Stomach (tissue), 4 donors: ENCODE data around the gene FNDC10.

ENCODE experiments used
- EP300 ChIP-seq: sonication (generic); formaldehyde crosslinking; IDR thresholded peaks from one replicate; pipeline ENCODE4 v1.6.1; 2017; ENCODE audit warnings: antibody characterized with exemption
- POLR2A ChIP-seq, 4 donors: fragments of 450-650 bp; IDR thresholded peaks; one replicate each; pipeline ENCODE4 v1.6.1; 2016; ENCODE audit warnings: antibody characterized with exemption in 4 of 4, control low read depth in 2 of 4, mild to moderate bottlenecking in 1 of 4, moderate library complexity in 1 of 4
- TF ChIP-seq, protein P1 (sequence below), 7 experiments: fragments of 450-650 bp in 4 of 7; fragments of 200-600 bp in 3 of 7; sonication (generic) in 3 of 7; IDR thresholded peaks; one replicate each; pipeline ENCODE4 v1.5.1; 2016 to 2019; ENCODE audit warnings: antibody characterized with exemption in 7 of 7, control low read depth in 2 of 7, mild to moderate bottlenecking in 1 of 7

DNA sequence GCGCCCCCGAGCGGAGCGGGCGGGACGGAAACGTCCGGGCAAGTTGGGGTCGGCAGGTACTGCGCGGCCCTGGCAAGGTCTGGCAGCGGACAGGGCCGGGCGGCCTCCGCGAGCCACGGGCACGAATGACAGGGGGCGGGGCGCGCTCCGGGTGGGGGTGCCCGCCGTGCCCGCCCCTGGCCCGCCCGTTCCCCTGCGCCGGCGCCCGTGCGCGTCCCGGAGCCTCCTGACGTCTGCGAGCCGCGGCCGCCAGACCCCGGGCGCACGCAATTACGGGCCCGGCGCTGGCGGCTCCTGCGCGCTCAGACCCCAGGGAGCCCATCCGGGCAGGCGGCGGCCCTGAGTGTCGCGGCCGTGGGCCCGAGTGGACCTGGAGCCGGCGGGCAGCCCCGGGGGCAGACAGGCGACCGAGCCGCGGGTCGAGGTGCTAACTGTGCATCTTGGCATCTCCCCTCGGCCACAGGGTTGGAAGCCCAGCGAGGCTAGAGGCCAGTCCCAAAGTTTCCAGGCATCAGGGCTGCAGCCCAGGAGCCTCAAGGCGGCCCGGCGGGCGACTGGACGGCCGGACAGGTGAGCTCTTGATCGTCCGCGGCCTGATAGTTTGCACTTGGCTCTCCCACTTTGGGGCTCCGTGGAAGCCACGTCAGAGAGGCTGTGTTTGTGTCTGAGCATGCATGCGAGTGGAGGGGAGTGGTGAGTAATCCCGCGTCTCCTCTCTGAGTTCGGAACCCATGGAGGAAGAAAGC, 16.3 kb upstream of the FNDC10 start:
- TF ChIP-seq, protein P1, sequence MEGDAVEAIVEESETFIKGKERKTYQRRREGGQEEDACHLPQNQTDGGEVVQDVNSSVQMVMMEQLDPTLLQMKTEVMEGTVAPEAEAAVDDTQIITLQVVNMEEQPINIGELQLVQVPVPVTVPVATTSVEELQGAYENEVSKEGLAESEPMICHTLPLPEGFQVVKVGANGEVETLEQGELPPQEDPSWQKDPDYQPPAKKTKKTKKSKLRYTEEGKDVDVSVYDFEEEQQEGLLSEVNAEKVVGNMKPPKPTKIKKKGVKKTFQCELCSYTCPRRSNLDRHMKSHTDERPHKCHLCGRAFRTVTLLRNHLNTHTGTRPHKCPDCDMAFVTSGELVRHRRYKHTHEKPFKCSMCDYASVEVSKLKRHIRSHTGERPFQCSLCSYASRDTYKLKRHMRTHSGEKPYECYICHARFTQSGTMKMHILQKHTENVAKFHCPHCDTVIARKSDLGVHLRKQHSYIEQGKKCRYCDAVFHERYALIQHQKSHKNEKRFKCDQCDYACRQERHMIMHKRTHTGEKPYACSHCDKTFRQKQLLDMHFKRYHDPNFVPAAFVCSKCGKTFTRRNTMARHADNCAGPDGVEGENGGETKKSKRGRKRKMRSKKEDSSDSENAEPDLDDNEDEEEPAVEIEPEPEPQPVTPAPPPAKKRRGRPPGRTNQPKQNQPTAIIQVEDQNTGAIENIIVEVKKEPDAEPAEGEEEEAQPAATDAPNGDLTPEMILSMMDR (IDR thresholded peaks at IDR 0.05), result no peak
- TF ChIP-seq POLR2A (IDR thresholded peaks at IDR 0.05), result no peak
- no peak for TF ChIP-seq EP300
